Subcutaneous abdominal adipose tissue (tissue), 5 donors: ENCODE data around the gene MAPK7.

Source experiments
- H3K27ac ChIP-seq: one replicate; pipeline ENCODE4 v1.7.0; 2013; ENCODE audit warnings: low read depth, mild to moderate bottlenecking, inconsistent platforms, low read length, moderate library complexity
- H3K27me3 ChIP-seq, 5 donors: one replicate each; pipeline ENCODE4 v1.7.0; 2013; ENCODE audit warnings: low read length in 5 of 5, inconsistent platforms in 1 of 5; ENCODE audit not compliant: control insufficient read depth in 5 of 5, insufficient read depth in 4 of 5
- H3K36me3 ChIP-seq, 5 donors: one replicate each; pipeline ENCODE4 v1.7.0; 2013; ENCODE audit warnings: low read length in 5 of 5; ENCODE audit not compliant: control insufficient read depth in 5 of 5, insufficient read depth in 5 of 5
- H3K4me1 ChIP-seq, 5 donors: one replicate each; pipeline ENCODE4 v1.7.0; 2013; ENCODE audit warnings: low read length in 5 of 5, mild to moderate bottlenecking in 3 of 5, moderate library complexity in 1 of 5; ENCODE audit not compliant: control insufficient read depth in 5 of 5, insufficient read depth in 5 of 5
- H3K4me3 ChIP-seq, 5 donors: one replicate each; pipeline ENCODE4 v1.7.0; 2013; ENCODE audit warnings: low read length in 5 of 5, low read depth in 1 of 5
- H3K9ac ChIP-seq, 5 donors: one replicate each; pipeline ENCODE4 v1.7.0; 2013; ENCODE audit warnings: low read length in 5 of 5, mild to moderate bottlenecking in 4 of 5, moderate library complexity in 3 of 5
- H3K9me3 ChIP-seq, 5 donors: one replicate each; pipeline ENCODE4 v1.7.0; 2013; ENCODE audit warnings: low read length in 5 of 5; ENCODE audit not compliant: control insufficient read depth in 5 of 5
- donor health status: healthy.
- donor health status: healthy.
- donor health status: healthy.
- donor health status: healthy.
- donor health status: healthy.

MAPK7 gene

DNA sequence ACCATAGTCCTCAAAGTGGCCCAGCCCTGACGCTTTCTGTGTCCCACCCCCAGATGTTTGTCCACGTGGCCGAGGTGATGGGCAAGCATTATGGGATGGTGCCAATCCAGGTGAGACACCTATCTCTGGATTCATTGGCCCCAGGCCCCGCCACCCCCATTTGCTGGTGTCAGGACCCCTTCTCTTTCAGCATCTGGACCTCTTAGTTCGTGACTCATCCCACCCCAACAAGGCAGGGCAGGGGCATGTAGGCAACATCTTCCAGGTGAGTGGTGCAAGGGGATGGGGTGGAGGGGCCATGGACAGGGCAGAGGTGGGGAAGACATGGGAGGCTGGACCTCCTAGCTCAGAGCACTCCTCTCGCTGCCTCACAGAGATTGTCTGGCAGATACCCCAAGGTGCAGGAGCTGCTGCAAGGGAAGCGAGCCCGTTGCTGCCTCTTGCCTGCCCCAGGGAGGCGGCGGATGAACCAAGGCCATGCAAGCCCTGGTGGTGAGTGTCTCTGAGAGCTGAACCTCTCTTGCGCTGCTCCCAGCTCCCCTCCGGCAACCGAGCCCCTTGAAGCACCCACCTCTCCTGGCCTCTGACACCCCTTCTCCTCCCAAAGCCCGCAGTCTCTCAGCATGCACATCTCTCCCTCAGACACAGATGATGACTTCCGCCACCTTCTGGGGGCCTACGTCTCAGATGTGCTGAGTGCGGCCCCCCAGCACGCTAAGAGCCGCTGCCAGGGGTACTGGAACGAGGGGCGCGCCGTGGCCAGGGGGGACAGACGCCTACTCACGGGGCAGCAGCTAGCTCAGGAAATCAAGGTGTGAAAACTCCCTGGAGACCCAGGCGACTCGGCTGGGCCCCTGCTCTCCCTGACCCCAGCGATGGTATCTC lies 36.3 kb downstream of the MAPK7 start:
- Histone ChIP-seq H3K4me3 (no peak overlapping the region), H3K9me3 (no peaks in the 10 kb centered on the region), H3K27ac (no peak overlapping the region), H3K27me3 (peaks cover 0 to 10% (median 3%) of the 10 kb centered on the region in 5 donors), H3K36me3 (no peaks in the 10 kb centered on the region), H3K9ac (no peak overlapping the region), H3K4me1 (peaks cover 0 to 15% (median 0%) of the 10 kb centered on the region in 5 donors)

DNA sequence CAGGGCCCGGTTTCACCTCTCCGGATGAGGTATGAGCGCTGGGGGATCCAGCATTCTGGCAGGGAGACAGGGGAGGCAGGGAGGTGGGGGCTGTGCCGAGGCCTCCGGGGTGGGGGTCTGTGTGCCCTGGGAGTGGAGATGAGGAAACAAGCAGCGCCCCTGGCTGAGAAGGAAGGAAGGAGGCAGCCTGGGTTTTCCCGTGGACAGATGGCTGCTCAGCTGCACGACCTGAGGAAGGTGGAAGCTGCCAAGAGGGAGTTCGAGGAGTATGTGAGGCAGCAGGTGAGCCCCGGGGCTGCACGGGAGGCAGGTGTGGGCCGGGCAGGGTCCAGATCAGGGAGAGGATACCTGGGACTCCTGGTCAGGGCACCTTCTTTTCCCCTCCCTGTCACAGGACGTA lies 37.0 kb downstream of the MAPK7 start:
- no peak overlapping the region for H3K9ac ChIP-seq

DNA sequence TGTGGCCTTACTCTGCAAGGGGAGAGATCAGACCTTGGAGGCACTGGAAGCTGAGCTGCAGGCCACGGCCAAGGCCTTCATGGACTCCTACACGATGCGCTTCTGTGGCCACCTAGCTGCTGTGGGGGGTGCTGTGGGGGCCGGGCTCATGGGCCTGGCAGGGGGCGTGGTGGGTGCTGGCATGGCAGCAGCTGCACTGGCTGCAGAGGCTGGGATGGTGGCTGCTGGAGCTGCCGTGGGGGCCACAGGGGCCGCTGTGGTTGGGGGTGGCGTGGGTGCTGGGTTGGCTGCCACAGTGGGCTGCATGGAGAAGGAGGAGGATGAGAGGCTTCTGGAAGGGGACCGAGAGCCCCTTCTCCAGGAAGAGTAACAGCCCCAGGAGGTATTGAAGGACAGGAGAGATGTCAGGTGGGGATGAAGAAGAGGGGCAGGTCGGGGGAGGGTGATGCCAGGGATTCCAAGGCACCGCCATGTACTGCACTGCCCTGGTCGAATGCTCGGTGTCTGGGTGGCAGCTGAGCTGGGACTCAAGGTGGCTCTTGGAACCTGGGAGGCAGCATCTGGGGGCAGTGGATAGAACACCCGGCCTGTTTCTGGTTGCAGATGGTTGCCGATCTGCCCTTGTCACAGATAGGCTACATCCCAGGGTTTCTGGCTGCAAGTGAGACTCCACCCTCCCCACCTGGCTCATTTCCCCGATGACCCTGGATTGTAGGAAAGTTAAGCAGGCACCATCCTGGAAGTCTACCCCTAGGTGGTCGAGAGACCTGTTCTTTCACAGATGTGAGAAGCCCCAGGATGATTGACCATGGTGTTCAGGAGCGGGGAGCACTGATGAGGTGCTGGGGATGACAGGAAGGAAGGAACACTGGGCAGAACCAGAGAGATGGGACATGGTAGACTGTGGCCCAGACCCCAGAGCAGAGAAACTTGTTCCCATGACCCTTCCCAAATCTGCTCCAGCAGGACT lies 37.8 kb downstream of the MAPK7 start:
- Histone ChIP-seq H3K27ac (no peak overlapping the region), H3K9me3 (no peaks in the 10 kb centered on the region), H3K4me3 (no peak overlapping the region), H3K36me3 (no peaks in the 10 kb centered on the region), H3K27me3 (peaks cover 0 to 10% (median 3%) of the 10 kb centered on the region in 5 donors), H3K4me1 (peaks cover 0 to 9% (median 0%) of the 10 kb centered on the region in 5 donors), H3K9ac (no peak overlapping the region)

More for the DNA sequence above, 37.0 kb downstream of the MAPK7 start:
- no peaks in the 10 kb centered on the region for H3K36me3 ChIP-seq
- no peak overlapping the region for H3K4me3 ChIP-seq
- H3K9me3 ChIP-seq, result no peaks in the 10 kb centered on the region
- H3K27me3 ChIP-seq, result peaks cover 0 to 10% (median 3%) of the 10 kb centered on the region in 5 donors
- H3K27ac ChIP-seq, result no peak overlapping the region
- H3K4me1 ChIP-seq, result peaks cover 0 to 15% (median 0%) of the 10 kb centered on the region in 5 donors

DNA sequence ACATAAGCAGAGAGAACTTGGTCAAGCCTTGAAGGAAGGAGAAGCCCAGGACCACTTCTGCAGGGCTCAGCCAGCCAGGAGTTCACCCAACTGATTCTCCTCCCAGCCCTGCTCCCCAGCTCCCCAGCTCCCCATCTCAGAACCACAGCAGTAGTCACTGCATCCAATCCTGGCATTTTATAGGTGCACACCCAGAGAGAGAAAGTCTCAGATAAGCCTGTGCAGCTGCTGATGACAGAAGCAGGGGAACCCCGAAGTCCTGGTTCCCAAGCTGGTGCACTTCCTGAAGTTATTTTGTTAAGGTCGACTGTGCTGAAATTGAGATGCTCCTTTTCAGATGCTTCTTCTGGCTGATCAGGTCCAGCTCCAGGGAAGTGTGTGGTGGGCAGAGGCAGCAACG lies 39.3 kb downstream of the MAPK7 start:
- Histone ChIP-seq H3K27ac (no peak overlapping the region), H3K27me3 (peaks cover 0 to 8% (median 0%) of the 10 kb centered on the region in 5 donors), H3K4me3 (no peak overlapping the region), H3K36me3 (no peaks in the 10 kb centered on the region), H3K4me1 (peaks cover 0 to 3% (median 0%) of the 10 kb centered on the region in 5 donors), H3K9me3 (no peaks in the 10 kb centered on the region), H3K9ac (no peak overlapping the region)

DNA sequence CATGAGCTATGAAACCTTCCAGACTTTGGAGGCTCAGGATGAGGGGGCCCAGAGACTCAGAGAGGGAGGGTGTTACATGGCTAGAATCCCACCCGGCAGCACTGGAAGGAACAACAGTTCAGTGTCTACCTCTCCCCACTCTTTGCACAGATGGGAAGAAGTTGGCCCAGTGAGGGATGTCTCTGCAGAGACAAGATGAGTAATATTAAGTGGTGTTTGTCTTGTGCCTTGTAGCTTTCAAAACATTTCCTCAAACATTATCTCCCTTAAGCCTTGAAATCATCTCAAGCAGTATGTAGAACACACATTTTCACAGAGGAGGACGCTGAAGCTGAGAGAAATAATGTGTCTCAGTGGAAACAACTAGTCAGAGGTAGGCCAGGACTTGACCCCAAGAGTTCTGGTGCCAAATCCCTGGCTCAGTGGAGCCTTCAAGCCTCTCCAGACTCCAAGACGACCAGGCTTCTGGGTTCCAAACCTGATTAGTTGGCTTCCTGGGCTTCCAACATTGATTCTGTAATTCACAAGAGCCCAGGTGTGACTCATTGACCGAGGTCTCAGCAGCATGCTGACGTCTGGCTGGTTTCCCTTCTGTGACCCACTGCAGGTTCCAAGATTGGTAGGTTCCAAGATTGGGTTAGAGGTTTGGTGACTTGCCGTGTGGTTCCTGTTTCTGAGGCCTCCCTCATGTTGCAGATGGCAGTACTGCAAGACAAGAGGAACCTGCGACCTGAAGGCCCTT lies 40.1 kb downstream of the MAPK7 start:
- Histone ChIP-seq H3K4me3 (no peak overlapping the region), H3K9me3 (no peaks in the 10 kb centered on the region), H3K9ac (no peak overlapping the region), H3K27me3 (peaks cover 0 to 6% (median 0%) of the 10 kb centered on the region in 5 donors), H3K27ac (no peak overlapping the region), H3K36me3 (no peaks in the 10 kb centered on the region), H3K4me1 (peaks cover 0 to 3% (median 0%) of the 10 kb centered on the region in 5 donors)

DNA sequence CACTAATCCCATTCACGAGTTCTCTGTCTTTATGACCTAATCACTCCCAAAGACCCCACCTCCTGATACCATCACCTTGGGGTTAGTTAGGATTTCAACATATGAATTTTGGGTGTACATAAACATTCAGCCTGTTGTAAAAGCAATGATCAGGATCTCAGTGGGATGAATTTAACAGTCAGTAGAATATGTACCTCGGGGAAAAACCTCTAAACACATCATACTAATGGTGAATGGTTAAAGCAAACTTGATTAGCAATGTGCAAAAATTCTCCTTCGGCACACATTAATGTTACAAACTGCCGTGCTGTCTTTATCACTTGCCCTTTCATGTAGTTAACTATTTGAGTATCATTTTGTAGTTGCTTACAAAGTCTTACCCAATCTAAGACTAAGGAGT lies 42.9 kb downstream of the MAPK7 start:
- no peak overlapping the region for H3K4me3 ChIP-seq
- no peaks in the 10 kb centered on the region for H3K36me3 ChIP-seq
- H3K9ac ChIP-seq, result no peak overlapping the region
- H3K9me3 ChIP-seq, result no peaks in the 10 kb centered on the region
- peaks cover 0 to 8% (median 3%) of the 10 kb centered on the region in 5 donors for H3K4me1 ChIP-seq
- H3K27ac ChIP-seq, result no peak overlapping the region
- no peaks in the 10 kb centered on the region for H3K27me3 ChIP-seq

DNA sequence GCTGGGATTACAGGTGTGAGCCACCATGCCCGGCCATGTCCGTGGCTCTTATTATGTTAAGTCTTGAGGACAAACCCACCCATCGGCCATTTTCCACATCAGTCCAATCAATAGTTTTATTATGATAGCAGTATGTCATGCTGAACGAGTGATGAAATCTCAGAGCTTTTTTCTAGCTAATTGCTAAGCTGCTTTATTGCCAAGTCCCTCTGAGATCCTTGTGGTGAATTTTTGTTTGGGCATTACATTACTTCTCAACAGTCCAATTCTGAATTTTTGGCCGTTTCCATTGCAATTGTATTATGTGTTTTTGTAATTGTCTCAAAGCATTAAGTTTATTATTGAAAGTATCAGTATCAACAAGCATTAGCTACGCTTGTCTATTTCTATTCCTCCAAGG lies 43.6 kb downstream of the MAPK7 start:
- H3K4me1 ChIP-seq, result peaks cover 0 to 8% (median 3%) of the 10 kb centered on the region in 5 donors
- no peaks in the 10 kb centered on the region for H3K9me3 ChIP-seq
- no peak overlapping the region for H3K4me3 ChIP-seq
- no peak overlapping the region for H3K9ac ChIP-seq
- no peak overlapping the region for H3K27ac ChIP-seq
- H3K27me3 ChIP-seq, result no peaks in the 10 kb centered on the region
- H3K36me3 ChIP-seq, result no peaks in the 10 kb centered on the region

DNA sequence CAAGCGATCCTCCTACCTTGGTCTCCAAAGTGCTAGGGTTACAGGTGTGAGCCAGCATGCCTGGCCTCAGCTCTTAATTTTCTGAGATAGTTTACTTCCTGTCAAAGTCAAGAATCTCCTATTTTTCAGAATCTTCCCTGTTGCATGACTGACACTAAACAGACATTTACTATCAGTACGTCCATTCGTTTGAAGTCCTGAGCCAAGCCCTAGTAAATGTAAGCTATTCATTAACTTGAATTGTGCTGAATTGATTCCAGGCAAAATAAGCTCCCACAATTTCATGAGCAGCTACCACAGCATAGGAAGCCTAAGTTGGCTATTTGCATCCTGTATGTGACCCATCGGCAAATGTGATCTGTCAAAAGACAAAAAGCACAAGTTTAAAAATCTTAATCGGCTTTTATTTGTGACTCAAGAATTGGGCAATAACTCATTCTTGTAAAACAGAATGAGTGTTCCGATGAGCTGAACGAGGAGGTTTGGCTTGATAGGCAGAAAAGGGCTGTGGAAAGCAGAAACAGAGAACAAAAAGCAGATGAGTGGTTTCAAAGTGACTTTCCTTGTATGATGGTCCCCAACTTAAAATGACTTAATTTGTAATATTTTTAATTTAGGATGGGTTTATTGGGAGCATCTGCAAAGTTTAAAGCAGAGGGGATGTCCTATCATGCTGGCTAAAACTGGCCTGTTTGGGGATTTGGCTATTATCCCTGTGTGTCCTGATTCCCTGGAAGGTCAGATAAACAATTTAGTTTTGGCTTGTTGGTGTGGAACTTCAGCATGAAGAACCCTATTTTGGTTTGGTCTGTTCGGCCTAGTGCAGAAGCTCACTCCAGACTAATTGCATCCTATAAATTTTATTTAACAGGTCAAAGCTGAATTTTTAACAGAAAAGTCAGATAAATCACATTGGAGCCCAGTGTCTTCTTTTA lies 46.9 kb downstream of the MAPK7 start:
- H3K27ac ChIP-seq, result no peak overlapping the region

DNA sequence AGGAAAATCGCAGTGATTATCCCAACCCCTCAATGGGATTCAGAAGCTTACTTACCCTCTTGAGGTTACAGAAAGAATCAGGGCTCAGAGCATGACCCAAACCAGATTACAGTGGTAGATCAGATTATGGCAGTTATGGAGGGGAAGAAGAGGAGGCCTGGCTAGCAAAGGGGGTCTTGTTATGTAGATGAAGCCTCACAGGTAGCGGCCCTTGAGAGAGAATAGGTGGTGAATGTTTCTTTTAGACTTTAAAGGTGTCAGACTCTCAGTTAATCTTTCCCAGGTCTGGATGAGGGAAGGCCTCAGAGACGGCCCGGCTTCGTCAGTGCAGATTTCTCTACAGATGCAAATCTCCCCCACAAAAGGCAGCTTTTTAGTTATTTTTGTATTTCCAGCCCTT lies 48.3 kb downstream of the MAPK7 start:
- H3K36me3 ChIP-seq, result no peaks in the 10 kb centered on the region
- H3K27me3 ChIP-seq, result no peaks in the 10 kb centered on the region
- no peak overlapping the region for H3K4me3 ChIP-seq
- no peak overlapping the region for H3K27ac ChIP-seq
- H3K4me1 ChIP-seq, result peaks cover 0 to 6% (median 2%) of the 10 kb centered on the region in 5 donors
- no peaks in the 10 kb centered on the region for H3K9me3 ChIP-seq
- H3K9ac ChIP-seq, result no peak overlapping the region

More for the DNA sequence above, 46.9 kb downstream of the MAPK7 start:
- no peak overlapping the region for H3K9ac ChIP-seq
- peaks cover 0 to 6% (median 2%) of the 10 kb centered on the region in 5 donors for H3K4me1 ChIP-seq
- no peaks in the 10 kb centered on the region for H3K9me3 ChIP-seq
- no peaks in the 10 kb centered on the region for H3K27me3 ChIP-seq
- no peak overlapping the region for H3K4me3 ChIP-seq
- no peaks in the 10 kb centered on the region for H3K36me3 ChIP-seq
